ENCODE results near the gene PANX1. TPM values are rescaled to one million over a fixed set of nuclear protein-coding genes. Genes with fewer than 3 reads are reported as not detected.

Gene PANX1
- total and polyA plus RNA-seq, 10 of the 15 experiments (the other 5 are each of a cell fraction or from before 2014, with no cell fraction given): 3.3 to 18.7 (median 14.4) TPM

DNA sequence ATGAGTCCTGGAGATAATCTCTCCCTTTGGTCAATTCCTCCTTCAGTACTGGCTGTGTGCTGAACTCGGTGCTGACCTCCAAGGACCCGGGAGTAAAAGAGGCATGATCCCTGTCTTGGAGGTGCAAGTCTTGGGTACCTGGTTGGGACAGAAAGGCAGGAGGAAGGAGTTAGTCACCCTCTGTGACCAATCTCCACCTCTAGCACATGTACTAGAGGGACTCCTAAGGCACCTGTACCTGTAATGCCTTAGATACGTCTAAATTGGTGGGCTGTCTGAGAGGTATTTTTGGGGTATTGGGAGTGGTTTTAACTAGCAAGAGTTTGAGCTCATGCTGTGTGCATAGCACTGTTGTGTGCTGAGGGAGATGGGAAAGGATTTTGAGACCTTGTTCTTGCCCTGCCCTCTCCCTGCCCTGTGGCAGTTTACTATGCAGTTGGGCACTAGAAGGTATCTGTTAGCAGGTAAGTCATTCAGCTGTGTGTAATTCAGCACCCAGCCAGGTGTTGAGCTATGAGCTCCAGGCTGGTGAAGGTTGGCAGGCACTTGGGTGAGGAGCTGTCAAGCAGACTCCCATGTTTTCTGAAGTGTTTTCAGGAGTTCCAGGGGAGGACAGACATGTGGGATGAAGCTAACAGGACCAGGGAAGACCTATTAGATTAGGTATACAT lies 2.5 kb downstream of the PANX1 start (continued):
- TF ChIP-seq, protein P1, sequence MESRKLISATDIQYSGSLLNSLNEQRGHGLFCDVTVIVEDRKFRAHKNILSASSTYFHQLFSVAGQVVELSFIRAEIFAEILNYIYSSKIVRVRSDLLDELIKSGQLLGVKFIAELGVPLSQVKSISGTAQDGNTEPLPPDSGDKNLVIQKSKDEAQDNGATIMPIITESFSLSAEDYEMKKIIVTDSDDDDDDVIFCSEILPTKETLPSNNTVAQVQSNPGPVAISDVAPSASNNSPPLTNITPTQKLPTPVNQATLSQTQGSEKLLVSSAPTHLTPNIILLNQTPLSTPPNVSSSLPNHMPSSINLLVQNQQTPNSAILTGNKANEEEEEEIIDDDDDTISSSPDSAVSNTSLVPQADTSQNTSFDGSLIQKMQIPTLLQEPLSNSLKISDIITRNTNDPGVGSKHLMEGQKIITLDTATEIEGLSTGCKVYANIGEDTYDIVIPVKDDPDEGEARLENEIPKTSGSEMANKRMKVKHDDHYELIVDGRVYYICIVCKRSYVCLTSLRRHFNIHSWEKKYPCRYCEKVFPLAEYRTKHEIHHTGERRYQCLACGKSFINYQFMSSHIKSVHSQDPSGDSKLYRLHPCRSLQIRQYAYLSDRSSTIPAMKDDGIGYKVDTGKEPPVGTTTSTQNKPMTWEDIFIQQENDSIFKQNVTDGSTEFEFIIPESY (IDR thresholded peaks at IDR 0.05): no peak
- no peak for TF ChIP-seq SMARCA5 (IDR thresholded peaks at IDR 0.05)

DNA sequence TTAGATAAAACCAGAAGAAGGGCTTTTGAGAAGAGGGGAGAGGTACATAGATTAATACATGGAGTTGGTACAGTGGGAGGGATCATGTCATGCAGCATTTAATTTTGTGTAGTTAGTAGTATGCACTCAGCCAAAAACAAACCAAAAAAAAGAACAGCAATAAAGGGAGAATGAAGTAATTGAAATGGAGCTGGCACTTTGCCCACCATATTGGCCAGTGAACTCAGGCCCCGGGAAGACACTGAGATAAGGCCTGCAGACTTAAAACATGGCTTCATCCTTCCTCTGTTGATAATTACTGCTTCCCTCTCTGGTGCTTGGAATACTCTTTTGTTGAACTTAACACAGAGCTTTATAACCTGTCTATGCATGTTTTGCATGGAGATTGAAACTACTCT lies 3.1 kb downstream of the PANX1 start:
- RAD21 ChIA-PET (ENCODE audit: unreplicated experiment): interaction anchor here (1.3 kb wide), 1 partner anchor 374 kb away, joined by 4 read pairs; no protein-coding TSS in a partner anchor
- no TSS peak for BruUV-seq (replicated peaks)
- TF ChIP-seq RBBP5 (conservative IDR thresholded peaks at IDR 0.05) (no peak), NBN (IDR thresholded peaks at IDR 0.05) (no peak), RB1 (IDR thresholded peaks at IDR 0.05; ENCODE audit: borderline replicate concordance) (no peak), SP1 (IDR thresholded peaks at IDR 0.05; ENCODE audit: low read depth, low read length) (no peak), TCF7 (IDR thresholded peaks at IDR 0.05; ENCODE audit: borderline replicate concordance) (no peak), IRF4 (IDR thresholded peaks at IDR 0.05; ENCODE audit: low read depth, low read length) (no peak), SUPT20H (IDR thresholded peaks at IDR 0.05; ENCODE audit: borderline replicate concordance, control insufficient read depth, low read depth, low read length) (no peak), NFXL1 (IDR thresholded peaks at IDR 0.05; ENCODE audit: borderline replicate concordance) (no peak), EP300 (IDR thresholded peaks at IDR 0.05; ENCODE audit: borderline replicate concordance in 1 of 2, control insufficient read depth in 1 of 2, low read depth in 2 of 2, low read length in 2 of 2) (no peak)
- TF ChIP-seq, protein P2, sequence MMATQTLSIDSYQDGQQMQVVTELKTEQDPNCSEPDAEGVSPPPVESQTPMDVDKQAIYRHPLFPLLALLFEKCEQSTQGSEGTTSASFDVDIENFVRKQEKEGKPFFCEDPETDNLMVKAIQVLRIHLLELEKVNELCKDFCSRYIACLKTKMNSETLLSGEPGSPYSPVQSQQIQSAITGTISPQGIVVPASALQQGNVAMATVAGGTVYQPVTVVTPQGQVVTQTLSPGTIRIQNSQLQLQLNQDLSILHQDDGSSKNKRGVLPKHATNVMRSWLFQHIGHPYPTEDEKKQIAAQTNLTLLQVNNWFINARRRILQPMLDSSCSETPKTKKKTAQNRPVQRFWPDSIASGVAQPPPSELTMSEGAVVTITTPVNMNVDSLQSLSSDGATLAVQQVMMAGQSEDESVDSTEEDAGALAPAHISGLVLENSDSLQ (IDR thresholded peaks at IDR 0.05): no peak
- TF ChIP-seq, protein P3, sequence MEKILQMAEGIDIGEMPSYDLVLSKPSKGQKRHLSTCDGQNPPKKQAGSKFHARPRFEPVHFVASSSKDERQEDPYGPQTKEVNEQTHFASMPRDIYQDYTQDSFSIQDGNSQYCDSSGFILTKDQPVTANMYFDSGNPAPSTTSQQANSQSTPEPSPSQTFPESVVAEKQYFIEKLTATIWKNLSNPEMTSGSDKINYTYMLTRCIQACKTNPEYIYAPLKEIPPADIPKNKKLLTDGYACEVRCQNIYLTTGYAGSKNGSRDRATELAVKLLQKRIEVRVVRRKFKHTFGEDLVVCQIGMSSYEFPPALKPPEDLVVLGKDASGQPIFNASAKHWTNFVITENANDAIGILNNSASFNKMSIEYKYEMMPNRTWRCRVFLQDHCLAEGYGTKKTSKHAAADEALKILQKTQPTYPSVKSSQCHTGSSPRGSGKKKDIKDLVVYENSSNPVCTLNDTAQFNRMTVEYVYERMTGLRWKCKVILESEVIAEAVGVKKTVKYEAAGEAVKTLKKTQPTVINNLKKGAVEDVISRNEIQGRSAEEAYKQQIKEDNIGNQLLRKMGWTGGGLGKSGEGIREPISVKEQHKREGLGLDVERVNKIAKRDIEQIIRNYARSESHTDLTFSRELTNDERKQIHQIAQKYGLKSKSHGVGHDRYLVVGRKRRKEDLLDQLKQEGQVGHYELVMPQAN (conservative IDR thresholded peaks at IDR 0.05): no peak
- TF ChIP-seq, protein P4, sequence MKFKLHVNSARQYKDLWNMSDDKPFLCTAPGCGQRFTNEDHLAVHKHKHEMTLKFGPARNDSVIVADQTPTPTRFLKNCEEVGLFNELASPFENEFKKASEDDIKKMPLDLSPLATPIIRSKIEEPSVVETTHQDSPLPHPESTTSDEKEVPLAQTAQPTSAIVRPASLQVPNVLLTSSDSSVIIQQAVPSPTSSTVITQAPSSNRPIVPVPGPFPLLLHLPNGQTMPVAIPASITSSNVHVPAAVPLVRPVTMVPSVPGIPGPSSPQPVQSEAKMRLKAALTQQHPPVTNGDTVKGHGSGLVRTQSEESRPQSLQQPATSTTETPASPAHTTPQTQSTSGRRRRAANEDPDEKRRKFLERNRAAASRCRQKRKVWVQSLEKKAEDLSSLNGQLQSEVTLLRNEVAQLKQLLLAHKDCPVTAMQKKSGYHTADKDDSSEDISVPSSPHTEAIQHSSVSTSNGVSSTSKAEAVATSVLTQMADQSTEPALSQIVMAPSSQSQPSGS (IDR thresholded peaks at IDR 0.05; ENCODE audit: low read length): no peak

More for the DNA sequence above, 3.1 kb downstream of the PANX1 start:
- no peak overlapping the region for H3K27ac ChIP-seq (ENCODE audit: control insufficient read depth, insufficient read depth)
- FAIRE-seq (no peak), DNase-seq (ENCODE audit: low read depth, low spot score) (no peak), ATAC-seq (no peak)
- no peak overlapping the region for H3K9ac ChIP-seq (ENCODE audit: control insufficient read depth, insufficient read depth, low read length)
- H3K4me2 ChIP-seq (ENCODE audit: control insufficient read depth, insufficient read depth): peak overlapping the region; percentile 60
- peak overlapping the region; percentile 86; the same call in 1 of the 2 replicates for H3K4me3 ChIP-seq
- H4K20me1 ChIP-seq (ENCODE audit: control insufficient read depth, insufficient read depth): no peaks in the 10 kb centered on the region
- intact Hi-C loops (cut with micrococcal nuclease; ENCODE audit: unreplicated experiment): no loop called here
- WGBS (ENCODE audit: insufficient coverage, insufficient replicate concordance, low lambda C conversion rate, missing lambda C conversion rate): 100% methylated on average over 1 of the region's 1 CpG
- H3K36me3 ChIP-seq (ENCODE audit: control insufficient read depth in 2 of 2, insufficient read depth in 2 of 2, low read length in 1 of 2): no peaks in the 10 kb centered on the region
- ChIA-PET SMC1A (ENCODE audit: uncharacterized antibody, unreplicated experiment) (interaction anchor here (0.6 to 1.1 kb wide), 3 partner anchors 15 to 472 kb away, joined by 3 to 5 read pairs (median 3); no protein-coding TSS in a partner anchor), CTCF (interaction anchor here (1.1 to 1.7 kb wide), 4 partner anchors 10 to 52 kb away, joined by 3 to 4 read pairs (median 3); no protein-coding TSS in a partner anchor), POLR2A (interaction anchor here (0.9 to 1.1 kb wide), 4 partner anchors 8 to 392 kb away, joined by 3 to 4 read pairs (median 3); no protein-coding TSS in a partner anchor)
- H3K27me3 ChIP-seq (replicated peaks in 1 of 2; ENCODE audit: control insufficient read depth in 2 of 2, insufficient read depth in 2 of 2, low read length in 1 of 2): no peaks in the 10 kb centered on the region
- no peak overlapping the region for H2AFZ ChIP-seq (ENCODE audit: control insufficient read depth, low read depth, low read length)
- in situ Hi-C loops (cut with MboI): no loop called here
- no peaks in the 10 kb centered on the region for H3K9me3 ChIP-seq (replicated peaks; ENCODE audit: control insufficient read depth, insufficient read depth, low read length)
- peaks cover 17% of the 10 kb centered on the region for H3K4me1 ChIP-seq (ENCODE audit: control insufficient read depth, insufficient read depth, low read length)
- peaks cover 78% of the 10 kb centered on the region for H3K79me2 ChIP-seq (ENCODE audit: control insufficient read depth, insufficient read depth, low read length)
